Islet of Langerhans (tissue), 1 donor: ENCODE results near the gene PCDHB5.
"Not testable (repeated sequence)": the region's sequence is repeated elsewhere in the genome, so short reads cannot be mapped to it uniquely, and the experiment has no call there.

Source experiments
- FAIRE-seq: peaks from one replicate; lab custom pipeline; 2011; peaks lifted over from hg19 to GRCh38; lab: Jason Lieb, UNC

The PCDHB5 gene

GRCh38 chr5:141135030-141135717 lies at the start of gene PCDHB5:
PCDHB5 (plus strand) TSS chr5:141135206; CDS start chr5:141135435, 229 bp downstream.
- no peak for FAIRE-seq

- FAIRE-seq: no peak
Observed at GRCh38 chr5:141094481-141095262, 40.3 kb upstream of the PCDHB5 start, which contains the start of gene PCDHB2. PCDHB2 (plus strand) TSS chr5:141094615; CDS start chr5:141094791, 176 bp downstream.

- FAIRE-seq: no peak
Observed at GRCh38 chr5:141095263-141095641, 39.8 kb upstream of the PCDHB5 start.

GRCh38 chr5:141096181-141096580 lies 38.8 kb upstream of the PCDHB5 start:
- not testable (repeated sequence) for FAIRE-seq

GRCh38 chr5:141096586-141096985 lies 38.4 kb upstream of the PCDHB5 start:
- not testable (repeated sequence) for FAIRE-seq

- no peak for FAIRE-seq
Observed at GRCh38 chr5:141100243-141100805, 34.7 kb upstream of the PCDHB5 start, which contains the start of gene PCDHB3. PCDHB3 (plus strand) TSS chr5:141100473; CDS start chr5:141100650, 177 bp downstream.

- FAIRE-seq: no peak
Observed at GRCh38 chr5:141101059-141101458, 33.9 kb upstream of the PCDHB5 start.

- not testable (repeated sequence) for FAIRE-seq
Observed at GRCh38 chr5:141102070-141102469, 32.9 kb upstream of the PCDHB5 start.

GRCh38 chr5:141102471-141102870 lies 32.5 kb upstream of the PCDHB5 start:
- not testable (repeated sequence) for FAIRE-seq

- FAIRE-seq: no peak
Observed at GRCh38 chr5:141105350-141105749, 29.7 kb upstream of the PCDHB5 start.

GRCh38 chr5:141119250-141119649 lies 15.8 kb upstream of the PCDHB5 start:
- FAIRE-seq: no peak

GRCh38 chr5:141121563-141121962 lies 13.4 kb upstream of the PCDHB5 start, which contains the start of gene PCDHB4:
PCDHB4 (plus strand) TSS chr5:141121818; CDS start chr5:141121999, 181 bp downstream.
- no peak for FAIRE-seq

GRCh38 chr5:141121985-141122384 lies 13.0 kb upstream of the PCDHB5 start:
- no peak for FAIRE-seq

- FAIRE-seq: not testable (repeated sequence)
Observed at GRCh38 chr5:141123396-141124135, 11.4 kb upstream of the PCDHB5 start.

GRCh38 chr5:141127305-141127704 lies 7.7 kb upstream of the PCDHB5 start:
- no peak for FAIRE-seq

- no peak for FAIRE-seq
Observed at GRCh38 chr5:141135718-141136266, 786 bp downstream of the PCDHB5 start.

GRCh38 chr5:141137346-141137745 lies 2.3 kb downstream of the PCDHB5 start:
- FAIRE-seq: not testable (repeated sequence)

GRCh38 chr5:141149812-141150211 lies 14.8 kb downstream of the PCDHB5 start, which contains the start of gene PCDHB6:
PCDHB6 (plus strand) TSS chr5:141150057; CDS start chr5:141150258, 201 bp downstream.
- no peak for FAIRE-seq

GRCh38 chr5:141150224-141150992 lies 15.4 kb downstream of the PCDHB5 start:
- no peak for FAIRE-seq

- no peak for FAIRE-seq
Observed at GRCh38 chr5:141150993-141151325, 16.0 kb downstream of the PCDHB5 start.

GRCh38 chr5:141151632-141152031 lies 16.6 kb downstream of the PCDHB5 start:
- FAIRE-seq: not testable (repeated sequence)
